Measurements from ENCODE around the gene INTS6L.

GRCh38 chrX:135490979-135491514 is 29.4 kb upstream of the INTS6L start:
- no peak for TF ChIP-seq POLR2AphosphoS5 (IDR thresholded peaks at IDR 0.05; ENCODE audit: low read depth, low read length)
- TF ChIP-seq, protein P1, sequence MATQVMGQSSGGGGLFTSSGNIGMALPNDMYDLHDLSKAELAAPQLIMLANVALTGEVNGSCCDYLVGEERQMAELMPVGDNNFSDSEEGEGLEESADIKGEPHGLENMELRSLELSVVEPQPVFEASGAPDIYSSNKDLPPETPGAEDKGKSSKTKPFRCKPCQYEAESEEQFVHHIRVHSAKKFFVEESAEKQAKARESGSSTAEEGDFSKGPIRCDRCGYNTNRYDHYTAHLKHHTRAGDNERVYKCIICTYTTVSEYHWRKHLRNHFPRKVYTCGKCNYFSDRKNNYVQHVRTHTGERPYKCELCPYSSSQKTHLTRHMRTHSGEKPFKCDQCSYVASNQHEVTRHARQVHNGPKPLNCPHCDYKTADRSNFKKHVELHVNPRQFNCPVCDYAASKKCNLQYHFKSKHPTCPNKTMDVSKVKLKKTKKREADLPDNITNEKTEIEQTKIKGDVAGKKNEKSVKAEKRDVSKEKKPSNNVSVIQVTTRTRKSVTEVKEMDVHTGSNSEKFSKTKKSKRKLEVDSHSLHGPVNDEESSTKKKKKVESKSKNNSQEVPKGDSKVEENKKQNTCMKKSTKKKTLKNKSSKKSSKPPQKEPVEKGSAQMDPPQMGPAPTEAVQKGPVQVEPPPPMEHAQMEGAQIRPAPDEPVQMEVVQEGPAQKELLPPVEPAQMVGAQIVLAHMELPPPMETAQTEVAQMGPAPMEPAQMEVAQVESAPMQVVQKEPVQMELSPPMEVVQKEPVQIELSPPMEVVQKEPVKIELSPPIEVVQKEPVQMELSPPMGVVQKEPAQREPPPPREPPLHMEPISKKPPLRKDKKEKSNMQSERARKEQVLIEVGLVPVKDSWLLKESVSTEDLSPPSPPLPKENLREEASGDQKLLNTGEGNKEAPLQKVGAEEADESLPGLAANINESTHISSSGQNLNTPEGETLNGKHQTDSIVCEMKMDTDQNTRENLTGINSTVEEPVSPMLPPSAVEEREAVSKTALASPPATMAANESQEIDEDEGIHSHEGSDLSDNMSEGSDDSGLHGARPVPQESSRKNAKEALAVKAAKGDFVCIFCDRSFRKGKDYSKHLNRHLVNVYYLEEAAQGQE (IDR thresholded peaks at IDR 0.05; ENCODE audit: insufficient read depth in 1 of 2, low read depth in 2 of 2, low read length in 2 of 2), result no peak

Data from PFSK-1 (cell line).